Measurements from ENCODE around the gene EMC8.
"Not testable (repeated sequence)": the region's sequence is repeated elsewhere in the genome, so short reads cannot be mapped to it uniquely, and the experiment has no call there.

GRCh38 chr16:85817195-85817594 is 17.9 kb upstream of the EMC8 start:
- TF ChIP-seq CTCF (optimal IDR thresholded peaks at IDR 0.05 in 1 of 3, IDR thresholded peaks at IDR 0.05 in 1 of 3, conservative IDR thresholded peaks at IDR 0.05 in 1 of 3; ENCODE audit: extremely low read depth in 1 of 3, insufficient read depth in 2 of 3, low read length in 3 of 3); EZH2 (IDR thresholded peaks at IDR 0.05; ENCODE audit: low read length): not testable (repeated sequence)
